NCI-H187 (cell line): ENCODE measurements around the gene PCDH15.
"Not testable (repeated sequence)": the region's sequence is repeated elsewhere in the genome, so short reads cannot be mapped to it uniquely, and the experiment has no call there.

ENCODE experiments used
- DNase-seq, 2 experiments: peaks; one replicate each; lab custom pipeline; 2025; lab: John Stamatoyannopoulos, UW

The PCDH15 gene

DNA sequence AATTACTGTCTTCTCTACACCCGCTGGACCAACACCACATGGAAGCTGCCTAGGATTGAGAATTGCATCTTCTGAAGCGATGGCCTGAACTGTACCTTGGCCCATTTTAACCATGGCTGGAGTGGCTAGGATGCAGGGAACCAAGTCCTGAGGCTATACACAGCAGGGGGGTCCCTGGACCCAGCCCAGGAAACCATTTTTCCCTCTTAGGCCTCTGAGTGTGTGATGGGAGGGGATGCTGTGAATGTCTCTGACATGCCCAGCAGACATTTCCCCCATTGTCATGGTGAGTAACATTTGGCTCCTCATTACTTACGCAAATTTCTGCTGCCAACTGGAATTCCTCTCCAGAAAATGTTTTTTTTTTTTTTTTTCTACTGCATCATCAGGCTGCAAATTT, 822.7 kb downstream of the PCDH15 start:
- DNase-seq: no peak

DNA sequence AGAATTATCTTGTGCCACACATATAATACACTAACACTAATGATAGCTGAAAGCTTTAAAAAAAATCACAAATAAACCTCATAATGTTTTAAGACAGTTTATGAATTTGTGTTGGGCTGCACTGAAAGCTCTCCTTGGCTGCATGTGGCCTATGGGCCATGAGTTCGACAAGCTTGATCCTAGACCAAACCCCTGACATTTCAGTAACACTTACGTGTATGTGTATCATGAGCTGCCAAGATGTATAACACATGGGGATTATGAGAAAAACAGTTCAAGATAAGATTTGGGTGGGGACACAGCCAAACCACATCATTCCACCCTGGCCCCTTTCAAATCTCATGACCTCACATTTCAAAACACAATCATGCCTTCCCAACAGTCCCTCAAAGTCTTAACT, 823.8 kb downstream of the PCDH15 start:
- no peak for DNase-seq

DNA sequence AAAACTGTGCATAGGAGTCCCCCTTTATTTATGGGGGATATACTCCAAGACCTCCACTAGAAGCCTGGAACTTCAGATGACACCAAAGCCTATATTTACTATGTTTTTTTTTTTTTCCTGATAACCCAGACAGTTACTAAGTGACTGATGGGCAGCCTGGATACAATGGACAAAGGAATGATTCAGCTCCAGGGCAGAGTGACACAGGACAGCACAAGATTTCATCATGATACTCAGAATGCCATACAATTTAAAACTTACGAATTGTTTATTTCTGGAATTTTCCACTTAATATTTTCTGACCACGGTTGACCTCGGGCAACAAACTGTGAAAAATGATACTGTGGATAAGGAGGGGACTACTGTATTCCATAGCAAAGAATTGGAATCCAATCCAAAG, 843.6 kb downstream of the PCDH15 start:
- no peak for DNase-seq

DNA sequence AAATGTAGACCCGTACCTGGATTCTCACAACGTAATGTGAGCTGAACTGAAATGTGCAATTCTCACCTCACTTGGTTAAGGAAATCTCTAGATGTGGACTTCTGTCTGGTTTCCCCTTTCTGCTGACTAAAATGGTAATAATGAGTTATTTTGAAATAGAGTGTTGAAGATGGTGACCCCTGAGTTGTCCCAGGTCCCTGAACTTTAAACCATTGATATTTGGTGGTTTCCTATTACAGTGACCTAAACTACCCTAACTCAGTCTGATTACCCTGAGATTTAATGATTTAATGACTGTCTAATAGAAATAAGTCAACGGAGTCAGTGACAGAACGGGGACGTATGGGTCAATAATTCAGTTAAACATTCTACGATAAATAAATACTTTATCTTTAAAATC, 845.9 kb downstream of the PCDH15 start:
- DNase-seq: no peak

GRCh38 chr10:53952698-53953630, 848.1 kb downstream of the PCDH15 start:
- no peak for DNase-seq

GRCh38 chr10:53939654-53940053, 861.4 kb downstream of the PCDH15 start:
- DNase-seq: no peak

- no peak for DNase-seq
Measured at GRCh38 chr10:53930648-53931047, 870.4 kb downstream of the PCDH15 start.

DNA sequence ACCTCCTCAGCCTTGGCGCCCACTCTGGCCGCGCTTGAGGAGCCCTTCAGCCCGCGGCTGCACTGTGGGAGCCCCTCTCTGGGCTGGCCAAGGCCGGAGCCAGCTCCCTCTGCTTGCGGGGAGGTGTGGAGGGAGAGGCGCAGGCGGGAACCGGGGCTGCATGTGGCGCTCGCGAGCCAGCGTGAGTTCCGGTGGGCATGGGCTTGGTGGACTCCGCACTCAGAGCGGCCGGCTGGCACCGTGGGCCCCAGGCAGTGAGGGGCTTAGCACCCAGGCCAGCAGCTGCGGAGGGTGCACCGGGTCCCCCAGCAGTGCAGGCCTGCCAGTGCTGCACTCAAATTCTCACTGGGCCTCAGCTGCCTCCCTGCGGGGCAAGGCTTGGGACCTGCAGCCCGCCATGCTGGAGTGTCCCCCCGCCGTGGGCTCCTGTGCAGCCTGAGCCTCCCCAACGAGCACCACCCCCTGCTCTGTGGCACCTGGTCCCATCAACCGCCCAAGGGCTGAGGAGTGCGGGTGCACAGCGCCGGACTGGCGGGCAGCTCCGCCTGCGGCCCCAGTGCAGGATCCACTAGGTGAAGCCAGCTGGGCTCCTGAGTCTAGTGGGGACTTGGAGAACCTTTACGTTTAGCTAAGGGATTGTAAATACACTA, 876.9 kb downstream of the PCDH15 start:
- not testable (repeated sequence) for DNase-seq

DNA sequence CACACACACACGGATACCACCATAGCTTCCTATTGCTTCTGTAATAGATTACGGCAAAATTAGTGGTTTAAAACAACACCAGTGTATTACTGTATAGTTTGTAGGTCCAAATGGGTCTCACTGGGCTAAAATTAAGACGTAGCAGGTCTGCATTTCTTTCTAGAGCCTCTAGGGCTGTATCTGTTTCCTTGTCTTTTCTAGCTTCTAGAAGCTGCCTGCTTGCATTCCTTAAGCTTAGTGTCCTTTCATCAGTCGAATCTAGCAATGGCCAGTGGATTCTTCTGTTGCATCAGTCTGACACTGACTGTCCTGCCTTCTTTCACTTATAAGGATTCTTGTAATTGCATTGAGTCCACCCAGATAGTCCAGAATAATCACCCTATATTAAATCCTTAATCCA, 882.3 kb downstream of the PCDH15 start:
- no peak for DNase-seq

DNA sequence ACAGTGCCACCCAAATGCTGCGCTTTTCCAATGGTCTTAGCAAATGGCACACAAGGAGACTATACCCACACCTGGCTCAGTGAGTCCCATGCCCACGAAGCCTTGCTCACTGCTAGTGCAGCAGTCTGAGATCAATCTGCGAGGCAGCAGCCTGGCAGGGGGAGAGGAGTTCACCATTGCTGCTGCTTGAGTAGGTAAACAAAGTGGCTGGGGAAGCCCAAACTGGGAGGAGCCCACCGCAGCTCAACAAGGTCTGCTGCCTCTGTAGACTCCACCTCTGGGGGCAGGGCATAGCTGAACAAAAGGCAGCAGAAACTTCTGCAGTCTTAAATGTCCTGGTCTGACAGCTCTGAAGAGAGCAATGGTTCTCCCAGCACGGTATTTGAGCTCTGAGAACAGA, 891.2 kb downstream of the PCDH15 start:
- DNase-seq: no peak

GRCh38 chr10:53904506-53905241, 896.4 kb downstream of the PCDH15 start:
- no peak for DNase-seq

DNA sequence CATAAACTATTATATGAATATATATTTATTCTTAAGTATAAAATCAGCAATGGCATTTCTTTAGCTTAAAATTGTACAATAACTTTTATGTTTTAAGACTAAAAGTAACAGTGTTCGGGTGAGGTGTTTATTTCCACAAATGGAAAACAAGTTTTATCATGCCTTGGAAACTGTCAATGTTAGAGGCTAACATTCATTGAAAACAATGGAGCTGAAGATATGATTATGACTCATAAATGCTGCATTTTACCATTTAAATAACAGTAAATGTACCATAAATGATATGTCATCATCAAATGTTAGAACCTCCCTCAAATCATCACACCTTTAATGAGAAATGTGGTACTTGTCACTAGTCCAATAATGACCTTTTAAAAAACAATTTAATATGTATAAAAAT, 897.3 kb downstream of the PCDH15 start:
- DNase-seq: no peak

- no peak for DNase-seq
Measured at GRCh38 chr10:53899463-53900160, 901.4 kb downstream of the PCDH15 start.

- no peak for DNase-seq
Measured at GRCh38 chr10:53898532-53898931, 902.5 kb downstream of the PCDH15 start.

DNA sequence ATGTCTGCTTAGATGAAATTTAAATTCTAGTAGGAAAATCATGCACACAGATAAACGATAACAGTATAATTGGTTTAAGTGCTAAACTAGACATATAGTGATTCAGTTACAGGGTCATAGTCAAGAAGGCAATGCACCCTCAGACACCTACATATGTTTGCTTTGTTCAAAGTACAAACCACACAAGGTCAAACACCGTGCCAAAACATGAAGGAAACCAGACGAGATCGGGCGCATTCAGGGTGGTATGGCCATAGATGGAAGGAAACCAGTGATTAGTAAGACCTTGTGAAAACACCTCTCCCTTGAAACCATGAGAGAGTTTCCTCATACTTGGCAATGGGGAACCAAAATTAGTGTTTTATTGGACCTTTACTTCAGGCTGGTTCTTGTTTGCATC, 906.9 kb downstream of the PCDH15 start:
- DNase-seq: no peak

- DNase-seq: no peak
Measured at GRCh38 chr10:53893061-53893460, 908.0 kb downstream of the PCDH15 start.

GRCh38 chr10:53886325-53887300, 914.4 kb downstream of the PCDH15 start:
- DNase-seq: no peak

DNA sequence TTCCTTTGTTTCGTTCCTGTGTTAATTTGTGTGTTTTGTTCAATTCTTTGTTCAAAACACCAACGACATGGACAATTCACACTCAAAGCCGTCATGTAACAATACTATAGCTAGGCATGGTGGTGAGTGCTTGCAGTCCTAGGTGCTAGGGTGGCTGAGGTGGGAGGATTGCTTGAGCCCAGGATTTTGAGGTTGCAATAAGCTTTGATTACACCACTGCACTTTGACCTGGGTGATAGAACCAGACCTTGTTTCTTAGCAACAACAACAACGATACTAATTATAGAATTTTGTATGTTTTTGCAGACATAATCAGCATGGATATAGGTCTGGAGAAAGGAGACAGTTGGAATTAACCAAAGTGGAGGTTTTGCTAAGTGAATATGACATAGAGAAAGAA, 936.2 kb downstream of the PCDH15 start:
- DNase-seq: no peak

DNA sequence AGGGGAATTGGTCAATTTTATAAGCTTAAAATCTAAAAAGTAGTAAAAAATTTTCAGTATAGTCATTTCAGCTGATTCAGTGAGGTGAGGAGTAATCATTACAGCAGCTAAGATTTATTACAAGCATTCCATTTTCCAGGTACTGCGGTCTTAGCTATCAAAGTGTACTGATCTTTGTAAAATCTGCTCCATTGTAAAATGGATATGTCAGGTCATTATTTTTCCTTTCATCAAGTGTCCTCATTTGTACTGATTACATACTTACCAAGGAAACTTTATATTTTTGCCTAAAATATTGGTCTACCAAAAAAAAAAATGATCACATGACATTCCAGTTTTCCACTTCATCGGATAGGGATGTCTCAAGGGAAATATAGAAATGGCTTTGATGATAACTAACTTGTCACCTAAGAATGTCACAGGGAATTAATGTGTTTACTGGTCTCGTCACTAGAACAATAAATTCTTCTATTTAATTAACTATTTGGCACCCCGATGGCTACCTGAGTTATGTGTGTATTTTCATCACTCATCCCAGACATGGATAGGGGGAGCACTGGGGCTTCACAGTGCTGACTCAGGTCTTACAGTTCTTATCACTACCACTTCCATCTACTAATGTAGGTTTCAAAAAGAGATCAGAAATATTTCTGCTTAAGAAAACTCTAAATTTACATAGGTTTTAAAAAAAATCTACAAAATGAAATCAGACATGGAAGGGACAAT, 948.4 kb downstream of the PCDH15 start:
- no peak for DNase-seq

- DNase-seq: no peak
Measured at GRCh38 chr10:53846809-53847208, 954.2 kb downstream of the PCDH15 start.
